H9 (cell line): ENCODE data around the gene DENND1A. TPM values are rescaled to one million over a fixed set of nuclear protein-coding genes. Genes with fewer than 3 reads are reported as not detected.
A peak's percentile ranks its signal among the peaks of the same experiment; 100 is the strongest.

Experiments
- DNase-seq: peaks from one replicate; pipeline ENCODE4 v3.0.0-alpha.2; 2017
- H2AFZ ChIP-seq: one replicate; pipeline ENCODE4 v1.6.1; 2013; ENCODE audit warnings: mild to moderate bottlenecking, low read length, control low read depth, moderate library complexity
- H2AK5ac ChIP-seq: 2 replicates; pipeline ENCODE4 v1.6.1; 2013; ENCODE audit warnings: low read length, control low read depth, mixed read lengths; ENCODE audit not compliant: insufficient read length
- H2BK120ac ChIP-seq: one replicate; pipeline ENCODE4 v1.6.1; 2013; ENCODE audit warnings: low read depth, mild to moderate bottlenecking, low read length, control low read depth, inconsistent platforms; ENCODE audit not compliant: poor library complexity, severe bottlenecking
- H2BK12ac ChIP-seq: 2 replicates; pipeline ENCODE4 v1.6.1; 2013; ENCODE audit warnings: low read length, control low read depth, mixed read lengths, low read depth; ENCODE audit not compliant: insufficient read length
- H2BK15ac ChIP-seq: 2 replicates; pipeline ENCODE4 v1.6.1; 2013; ENCODE audit warnings: low read depth, low read length, control low read depth
- H2BK20ac ChIP-seq: one replicate; pipeline ENCODE4 v1.6.1; 2013; ENCODE audit warnings: low read depth, mild to moderate bottlenecking, low read length, control low read depth, inconsistent platforms; ENCODE audit not compliant: poor library complexity, severe bottlenecking
- H2BK5ac ChIP-seq: 2 replicates; pipeline ENCODE4 v1.6.1; 2013; ENCODE audit warnings: low read length, control low read depth, mixed read lengths; ENCODE audit not compliant: insufficient read length
- H3K14ac ChIP-seq: 2 replicates; pipeline ENCODE4 v1.6.1; 2013; ENCODE audit warnings: low read length, control low read depth; ENCODE audit not compliant: insufficient read depth
- H3K18ac ChIP-seq: 2 replicates; pipeline ENCODE4 v1.6.1; 2013; ENCODE audit warnings: low read depth, mild to moderate bottlenecking, mixed read lengths, low read length, control low read depth; ENCODE audit not compliant: insufficient read length
- H3K23ac ChIP-seq: 2 replicates; pipeline ENCODE4 v1.6.1; 2013; ENCODE audit warnings: low read length, control low read depth, mixed read lengths, low read depth; ENCODE audit not compliant: insufficient read length
- H3K23me2 ChIP-seq: 2 replicates; pipeline ENCODE4 v1.6.1; 2013; ENCODE audit warnings: low read depth, mild to moderate bottlenecking, mixed read lengths, low read length, control low read depth; ENCODE audit not compliant: insufficient read length, poor library complexity, severe bottlenecking
- H3K27ac ChIP-seq: 2 replicates; pipeline ENCODE4 v1.5.1; 2013; ENCODE audit warnings: low read length, control low read depth, mixed read lengths, low read depth; ENCODE audit not compliant: insufficient read length
- H3K27me3 ChIP-seq: 2 replicates; pipeline ENCODE4 v1.6.1; 2013; ENCODE audit warnings: low read length, control low read depth, inconsistent platforms; ENCODE audit not compliant: insufficient read depth
- H3K4ac ChIP-seq: 2 replicates; pipeline ENCODE4 v1.6.1; 2013; ENCODE audit warnings: low read depth, mild to moderate bottlenecking, control low read depth, inconsistent platforms, low read length, moderate library complexity
- H3K4me1 ChIP-seq: 2 replicates; pipeline ENCODE4 v1.6.1; 2013; ENCODE audit warnings: low read length, control low read depth, inconsistent platforms; ENCODE audit not compliant: insufficient read depth
- H3K4me2 ChIP-seq: 2 replicates; pipeline ENCODE4 v1.6.1; 2013; ENCODE audit warnings: low read length, control low read depth, mixed read lengths; ENCODE audit not compliant: insufficient read length, insufficient read depth
- H3K56ac ChIP-seq: 2 replicates; pipeline ENCODE4 v1.6.1; 2013; ENCODE audit warnings: low read depth, mild to moderate bottlenecking, mixed read lengths, low read length, control low read depth; ENCODE audit not compliant: insufficient read length
- H3K79me1 ChIP-seq: 2 replicates; pipeline ENCODE4 v1.6.1; 2013; ENCODE audit warnings: low read depth, mild to moderate bottlenecking, moderate library complexity, low read length, control low read depth, inconsistent platforms; ENCODE audit not compliant: insufficient read depth, poor library complexity, severe bottlenecking
- H3K79me2 ChIP-seq: 2 replicates; pipeline ENCODE4 v1.6.1; 2013; ENCODE audit warnings: low read length, control low read depth, inconsistent platforms; ENCODE audit not compliant: insufficient read depth
- H3K9ac ChIP-seq: 2 replicates; pipeline ENCODE4 v1.6.1; 2013; ENCODE audit warnings: low read length, control low read depth, mixed read lengths; ENCODE audit not compliant: insufficient read length; ENCODE audit errors: extremely low read depth
- H3K9me3 ChIP-seq: one replicate; pipeline ENCODE4 v1.6.1; 2013; ENCODE audit warnings: low read depth, low read length, inconsistent platforms; ENCODE audit not compliant: control insufficient read depth
- H3T11ph ChIP-seq: one replicate; pipeline ENCODE4 v1.6.1; 2013; ENCODE audit warnings: mild to moderate bottlenecking, low read length, control low read depth, inconsistent platforms
- H4K20me1 ChIP-seq: one replicate; pipeline ENCODE4 v1.6.1; 2013; ENCODE audit not compliant: control insufficient read depth, insufficient read length, insufficient read depth
- H4K5ac ChIP-seq: 2 replicates; pipeline ENCODE4 v1.6.1; 2013; ENCODE audit warnings: low read depth, mild to moderate bottlenecking, mixed read lengths, low read length, control low read depth; ENCODE audit not compliant: insufficient read length
- H4K8ac ChIP-seq: replicated peaks from 2 replicates; pipeline ENCODE4 v1.6.1; 2013; ENCODE audit warnings: low read length, control low read depth, mixed read lengths, low read depth; ENCODE audit not compliant: insufficient read length
- H4K91ac ChIP-seq: 2 replicates; pipeline ENCODE4 v1.6.1; 2013; ENCODE audit warnings: low read depth, mild to moderate bottlenecking, moderate library complexity, mixed read lengths, low read length, control low read depth; ENCODE audit not compliant: insufficient read length
- H3K27ac Mint-ChIP-seq, 3 experiments: 2 replicates in 2 of 3; 3 replicates in 1 of 3; pipeline ENCODE4 v1.8.0; 2020 to 2021; ENCODE audit warnings: mixed read lengths in 3 of 3, mild to moderate bottlenecking in 1 of 3, moderate library complexity in 1 of 3
- H3K27me3 Mint-ChIP-seq: 2 replicates; pipeline ENCODE4 v1.8.0; 2021; ENCODE audit warnings: low read depth, mild to moderate bottlenecking, moderate library complexity, mixed read lengths
- H3K36me3 Mint-ChIP-seq, 3 experiments: 2 replicates in 2 of 3; 3 replicates in 1 of 3; pipeline ENCODE4 v1.8.0; 2020 to 2021; ENCODE audit warnings: low read depth in 3 of 3, mixed read lengths in 3 of 3; ENCODE audit not compliant: insufficient read depth in 1 of 3
- H3K4me1 Mint-ChIP-seq, 2 experiments: 2 replicates each; pipeline ENCODE4 v1.8.0; 2020; ENCODE audit warnings: mixed read lengths in 2 of 2
- H3K4me3 Mint-ChIP-seq, 2 experiments: 2 replicates in 1 of 2; 3 replicates in 1 of 2; pipeline ENCODE4 v1.8.0; 2020 to 2021; ENCODE audit warnings: mild to moderate bottlenecking in 2 of 2, mixed read lengths in 2 of 2, moderate library complexity in 1 of 2
- H3K9me3 Mint-ChIP-seq, 2 experiments: 2 replicates in 1 of 2; 3 replicates in 1 of 2; pipeline ENCODE4 v1.8.0; 2020; ENCODE audit warnings: mild to moderate bottlenecking in 2 of 2, mixed read lengths in 2 of 2, moderate library complexity in 1 of 2
- WGBS: extraction: QIAGEN DNeasy Blood & Tissue Kit; methylation state at CpG from one replicate; pipeline ENCODE4 v1.1.7; 2013; ENCODE audit warnings: missing lambda C conversion rate, low lambda C conversion rate, mixed read lengths; ENCODE audit not compliant: insufficient read length; ENCODE audit errors: extremely low coverage; 5-methylcytosine and 5-hydroxymethylcytosine counted together
- total RNA-seq: library from RNA; stranded (reverse); gene quantifications from 2 replicates; pipeline ENCODE4 v1.2.1, GENCODE V29; 2021
- TF ChIP-seq, protein P1 (sequence below): fragments of 200-600 bp; sonication (generic); conservative IDR thresholded peaks from 3 replicates; pipeline ENCODE4 v1.8.0; 2021; ENCODE audit warnings: antibody characterized with exemption, mild to moderate bottlenecking

The DENND1A gene
- total RNA-seq, 1 experiment from 2014 or later: 20.4 TPM

DNA sequence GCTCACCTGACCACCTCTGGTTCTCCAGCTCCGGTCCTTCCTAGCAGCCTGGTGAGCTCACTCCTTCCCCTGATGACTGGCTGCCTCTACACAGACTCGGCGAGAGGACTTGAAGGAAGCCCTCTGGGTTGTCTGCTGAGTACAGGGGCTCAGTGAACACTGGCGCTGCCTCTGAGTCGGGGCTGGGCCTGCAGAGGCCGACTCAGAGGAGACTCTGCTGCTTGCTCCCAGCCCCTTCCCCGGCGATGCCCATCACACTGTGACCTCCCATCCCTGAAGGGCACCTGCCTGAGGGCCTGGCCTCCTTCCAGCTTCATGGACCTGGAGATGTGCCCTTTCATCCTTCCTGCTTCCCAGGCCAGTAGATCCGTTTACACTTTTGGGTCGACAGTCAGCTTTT, 551.9 kb downstream of the DENND1A start:
- no peak overlapping the region for H3K4ac ChIP-seq
- TF ChIP-seq, protein P1, sequence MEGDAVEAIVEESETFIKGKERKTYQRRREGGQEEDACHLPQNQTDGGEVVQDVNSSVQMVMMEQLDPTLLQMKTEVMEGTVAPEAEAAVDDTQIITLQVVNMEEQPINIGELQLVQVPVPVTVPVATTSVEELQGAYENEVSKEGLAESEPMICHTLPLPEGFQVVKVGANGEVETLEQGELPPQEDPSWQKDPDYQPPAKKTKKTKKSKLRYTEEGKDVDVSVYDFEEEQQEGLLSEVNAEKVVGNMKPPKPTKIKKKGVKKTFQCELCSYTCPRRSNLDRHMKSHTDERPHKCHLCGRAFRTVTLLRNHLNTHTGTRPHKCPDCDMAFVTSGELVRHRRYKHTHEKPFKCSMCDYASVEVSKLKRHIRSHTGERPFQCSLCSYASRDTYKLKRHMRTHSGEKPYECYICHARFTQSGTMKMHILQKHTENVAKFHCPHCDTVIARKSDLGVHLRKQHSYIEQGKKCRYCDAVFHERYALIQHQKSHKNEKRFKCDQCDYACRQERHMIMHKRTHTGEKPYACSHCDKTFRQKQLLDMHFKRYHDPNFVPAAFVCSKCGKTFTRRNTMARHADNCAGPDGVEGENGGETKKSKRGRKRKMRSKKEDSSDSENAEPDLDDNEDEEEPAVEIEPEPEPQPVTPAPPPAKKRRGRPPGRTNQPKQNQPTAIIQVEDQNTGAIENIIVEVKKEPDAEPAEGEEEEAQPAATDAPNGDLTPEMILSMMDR: no peak
- no peak overlapping the region for H2BK15ac ChIP-seq
- H3K27me3 ChIP-seq: no peaks in the 10 kb centered on the region; the same call in 1 of the 2 replicates
- no peak overlapping the region for H3K18ac ChIP-seq
- WGBS: no CpG with 5 or more reads among the region's 10 CpGs
- no peaks in the 10 kb centered on the region for H3K79me2 ChIP-seq
- H3K27ac Mint-ChIP-seq: peak overlapping the region in 1 of 3 experiments; percentile 3; a peak in 2 of 7 replicates
- no peak overlapping the region for H3K9ac ChIP-seq
- no peak overlapping the region for H3K4me3 Mint-ChIP-seq
- H2BK12ac ChIP-seq: no peak overlapping the region
- no peak overlapping the region for H4K5ac ChIP-seq
- H4K8ac ChIP-seq: no peak overlapping the region
- peaks cover 7% of the 10 kb centered on the region for H3K27me3 Mint-ChIP-seq
- no peaks in the 10 kb centered on the region for H3K79me1 ChIP-seq
- peaks cover 0 to 5% (median 4%) of the 10 kb centered on the region in 3 experiments; a peak in 1 of 7 replicates for H3K36me3 Mint-ChIP-seq
- H3K23me2 ChIP-seq: no peaks in the 10 kb centered on the region
- no peak overlapping the region for H3K14ac ChIP-seq
- no peak for DNase-seq
- H2AFZ ChIP-seq: no peak overlapping the region
- peaks cover 13 to 23% of the 10 kb centered on the region in 2 experiments for H3K4me1 Mint-ChIP-seq
- H2AK5ac ChIP-seq: no peak overlapping the region
- no peak overlapping the region for H3T11ph ChIP-seq
- no peaks in the 10 kb centered on the region for H4K20me1 ChIP-seq
- no peak overlapping the region for H3K4me2 ChIP-seq
- H2BK5ac ChIP-seq: no peak overlapping the region
- H2BK20ac ChIP-seq: no peak overlapping the region
- H3K27ac ChIP-seq: no peak overlapping the region
- H3K9me3 Mint-ChIP-seq: no peaks in the 10 kb centered on the region
- no peaks in the 10 kb centered on the region for H3K9me3 ChIP-seq
- no peak overlapping the region for H2BK120ac ChIP-seq
- H3K23ac ChIP-seq: no peak overlapping the region
- no peak overlapping the region for H4K91ac ChIP-seq
- H3K4me1 ChIP-seq: no peaks in the 10 kb centered on the region
- no peak overlapping the region for H3K56ac ChIP-seq
